Activated CD4-positive, alpha-beta memory T cell treated with anti-CD3 and anti-CD28 coated beads for 36 hours (primary cell): ENCODE data around the gene LMF1. TPM values are rescaled to one million over a fixed set of nuclear protein-coding genes. Genes with fewer than 3 reads are reported as not detected.
"Not testable (repeated sequence)": the region's sequence is repeated elsewhere in the genome, so short reads cannot be mapped to it uniquely, and the experiment has no call there.

Source experiments
- CTCF ChIA-PET: fragments of 350-600 bp; sonication (Branson Sonifier 250); formaldehyde crosslinking; loops from one replicate; lab custom pipeline; 2021; ENCODE audit warnings: antibody characterized with exemption, inconsistent platforms; lab: Charles Lee
- POLR2A ChIA-PET: fragments of 350-600 bp; sonication (Branson Sonifier 250); formaldehyde crosslinking; loops from one replicate; lab custom pipeline; 2021; ENCODE audit warnings: antibody characterized with exemption; lab: Charles Lee
- DNase-seq: peaks from one replicate; pipeline ENCODE4 v3.0.0-alpha.2; 2020
- H3K27ac Mint-ChIP-seq: one replicate; pipeline ENCODE4 v1.8.0; 2021; ENCODE audit warnings: mixed read lengths
- H3K27me3 Mint-ChIP-seq: one replicate; pipeline ENCODE4 v1.8.0; 2021; ENCODE audit warnings: mixed read lengths
- H3K36me3 Mint-ChIP-seq: one replicate; pipeline ENCODE4 v1.8.0; 2021; ENCODE audit warnings: mixed read lengths
- H3K4me1 Mint-ChIP-seq: one replicate; pipeline ENCODE4 v1.8.0; 2021; ENCODE audit warnings: low read depth, mixed read lengths
- H3K4me3 Mint-ChIP-seq: one replicate; pipeline ENCODE4 v1.8.0; 2021; ENCODE audit warnings: mild to moderate bottlenecking, mixed read lengths
- H3K9me3 Mint-ChIP-seq: one replicate; pipeline ENCODE4 v1.8.0; 2021; ENCODE audit warnings: mixed read lengths
- intact Hi-C: fragments of 100-400 bp; cut with micrococcal nuclease; formaldehyde crosslinking; loops from one replicate; pipeline ENCODE4 v1.15.1; 2023
- total RNA-seq, 2 experiments: library from RNA; stranded (reverse); gene quantifications; one replicate each; pipeline ENCODE4 v1.2.3, GENCODE V29; 2021

LMF1 gene
- total RNA-seq, 2 experiments from 2014 or later = 14.4 to 15.4 TPM

- H3K4me3 Mint-ChIP-seq, H3K27ac Mint-ChIP-seq, DNase-seq, H3K27me3 Mint-ChIP-seq, H3K36me3 Mint-ChIP-seq, H3K9me3 Mint-ChIP-seq, POLR2A ChIA-PET, intact Hi-C loops, H3K4me1 Mint-ChIP-seq, CTCF ChIA-PET: not testable (repeated sequence)
Observed at GRCh38 chr16:882671-883070, 88.1 kb downstream of the LMF1 start.

GRCh38 chr16:882256-882655 lies 88.5 kb downstream of the LMF1 start:
- CTCF ChIA-PET = no interaction called here
- intact Hi-C loops = no loop called here
- no peak for DNase-seq
- H3K36me3 Mint-ChIP-seq = no peaks in the 10 kb centered on the region
- no peaks in the 10 kb centered on the region for H3K27me3 Mint-ChIP-seq
- H3K27ac Mint-ChIP-seq = no peak overlapping the region
- H3K4me1 Mint-ChIP-seq = peaks cover 2% of the 10 kb centered on the region
- no peak overlapping the region for H3K4me3 Mint-ChIP-seq
- H3K9me3 Mint-ChIP-seq = no peaks in the 10 kb centered on the region
- POLR2A ChIA-PET = no interaction called here

GRCh38 chr16:881219-882097 lies 89.3 kb downstream of the LMF1 start:
- Mint-ChIP-seq H3K4me3 (no peak overlapping the region), H3K36me3 (no peaks in the 10 kb centered on the region), H3K9me3 (no peaks in the 10 kb centered on the region), H3K4me1 (peaks cover 3% of the 10 kb centered on the region), H3K27me3 (no peaks in the 10 kb centered on the region), H3K27ac (no peak overlapping the region)
- ChIA-PET POLR2A (no interaction called here), CTCF (no interaction called here)
- DNase-seq = no peak
- intact Hi-C loops = no loop called here

DNA sequence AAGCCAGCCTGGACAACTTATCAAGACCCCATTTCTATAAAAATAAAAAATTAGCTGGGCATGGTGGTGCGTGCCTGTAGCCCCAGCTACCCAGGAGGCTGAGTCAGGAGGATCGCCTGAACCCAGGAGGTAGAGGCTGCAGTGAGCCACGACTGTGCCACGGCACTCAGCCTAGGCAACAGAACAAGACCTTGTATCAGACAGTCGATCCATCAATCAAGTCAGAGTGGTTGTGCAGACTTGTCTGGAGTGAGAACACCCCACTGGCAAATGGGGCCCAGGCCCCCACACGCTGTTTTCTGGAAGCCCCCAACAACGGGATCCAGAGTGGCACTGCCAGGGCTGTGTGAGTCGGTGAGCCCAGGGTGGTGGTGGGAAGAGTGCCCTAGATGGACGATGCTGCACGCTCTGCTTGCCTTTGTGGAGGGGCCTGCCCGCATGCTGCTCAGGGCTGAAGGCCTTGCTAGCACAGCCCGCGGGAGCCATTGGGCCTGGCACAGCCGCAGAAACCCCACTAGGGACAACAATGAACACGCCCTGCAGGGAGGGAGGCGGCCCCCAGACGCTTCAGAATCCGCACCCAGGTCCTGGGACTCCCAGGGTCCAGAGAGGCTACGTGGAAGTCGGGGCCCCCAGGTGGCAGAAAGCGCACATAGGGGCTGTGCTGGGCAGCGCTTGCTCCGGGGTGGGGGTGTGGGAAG lies 90.2 kb downstream of the LMF1 start:
- no peak overlapping the region for H3K27ac Mint-ChIP-seq
- no peaks in the 10 kb centered on the region for H3K27me3 Mint-ChIP-seq
- peaks cover 3% of the 10 kb centered on the region for H3K4me1 Mint-ChIP-seq

DNA sequence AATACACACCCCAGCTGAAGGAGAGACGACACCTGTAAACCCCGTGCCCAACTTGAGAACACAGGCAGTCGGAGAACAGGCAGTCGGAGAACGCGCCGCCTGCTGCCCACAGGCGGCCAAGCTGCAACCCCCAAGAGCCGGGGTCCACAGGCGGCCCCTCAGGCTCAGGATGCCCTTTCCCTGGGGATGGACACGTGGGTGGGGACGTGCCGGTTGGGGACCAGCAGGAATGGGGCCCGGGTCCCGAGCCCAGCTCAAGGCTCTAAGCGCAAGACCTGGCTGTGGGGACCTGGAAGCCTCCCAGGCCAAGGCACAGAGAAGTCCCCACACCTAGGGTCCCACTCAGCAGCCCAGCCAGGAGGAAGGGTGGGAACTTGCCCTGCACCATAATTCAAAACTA lies 90.8 kb downstream of the LMF1 start:
- intact Hi-C loops = no loop called here
- H3K27ac Mint-ChIP-seq = no peak overlapping the region
- H3K9me3 Mint-ChIP-seq = no peaks in the 10 kb centered on the region
- peaks cover 3% of the 10 kb centered on the region for H3K4me1 Mint-ChIP-seq
- no peaks in the 10 kb centered on the region for H3K27me3 Mint-ChIP-seq
- no peaks in the 10 kb centered on the region for H3K36me3 Mint-ChIP-seq
- no peak overlapping the region for H3K4me3 Mint-ChIP-seq
- POLR2A ChIA-PET = no interaction called here
- CTCF ChIA-PET = no interaction called here
- no peak for DNase-seq

More for the DNA sequence above, 90.2 kb downstream of the LMF1 start:
- ChIA-PET CTCF (no interaction called here), POLR2A (no interaction called here)
- no peak for DNase-seq
- H3K9me3 Mint-ChIP-seq = no peaks in the 10 kb centered on the region
- H3K36me3 Mint-ChIP-seq = no peaks in the 10 kb centered on the region
- no peak overlapping the region for H3K4me3 Mint-ChIP-seq
- intact Hi-C loops = no loop called here

GRCh38 chr16:879461-879861 lies 91.3 kb downstream of the LMF1 start:
- DNase-seq = no peak
- CTCF ChIA-PET = no interaction called here

DNA sequence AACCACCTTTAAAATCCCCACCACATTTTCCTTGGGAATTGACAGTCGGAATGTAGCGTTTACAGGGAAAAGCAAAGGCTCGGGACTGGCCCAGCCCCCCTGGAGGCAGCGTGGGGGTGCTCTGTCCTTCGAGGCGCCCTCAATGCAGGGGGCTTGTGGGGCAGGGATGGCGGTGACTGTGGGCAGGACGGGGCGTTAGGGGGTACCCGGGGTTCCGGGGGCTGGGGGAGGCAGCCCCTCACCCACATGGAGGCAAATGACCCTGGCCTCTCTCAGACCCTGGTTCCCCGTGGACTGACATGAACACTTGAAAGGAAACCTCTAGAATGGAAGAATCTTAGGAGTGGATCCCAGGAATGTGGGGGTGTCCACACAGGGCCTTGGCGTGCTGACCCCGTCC lies 91.9 kb downstream of the LMF1 start:
- H3K27me3 Mint-ChIP-seq = no peaks in the 10 kb centered on the region
- DNase-seq = no peak
- H3K27ac Mint-ChIP-seq = no peak overlapping the region
- H3K36me3 Mint-ChIP-seq = no peaks in the 10 kb centered on the region
- H3K9me3 Mint-ChIP-seq = no peaks in the 10 kb centered on the region
- H3K4me1 Mint-ChIP-seq = peaks cover 3% of the 10 kb centered on the region
- H3K4me3 Mint-ChIP-seq = no peak overlapping the region
- intact Hi-C loops = no loop called here
- ChIA-PET CTCF (interaction anchor here (0.6 kb wide), 1 partner anchor 130 kb away, joined by 3 read pairs; no protein-coding TSS in a partner anchor), POLR2A (no interaction called here)

More at GRCh38 chr16:879461-879861, 91.3 kb downstream of the LMF1 start:
- Mint-ChIP-seq H3K36me3 (no peaks in the 10 kb centered on the region), H3K27ac (no peak overlapping the region), H3K27me3 (no peaks in the 10 kb centered on the region), H3K9me3 (no peaks in the 10 kb centered on the region), H3K4me3 (no peak overlapping the region), H3K4me1 (peaks cover 3% of the 10 kb centered on the region)
- intact Hi-C loops = no loop called here
- POLR2A ChIA-PET = no interaction called here

- no peaks in the 10 kb centered on the region for H3K36me3 Mint-ChIP-seq
- no peaks in the 10 kb centered on the region for H3K27me3 Mint-ChIP-seq
- ChIA-PET CTCF (interaction anchor here (0.6 kb wide), 1 partner anchor 130 kb away, joined by 3 read pairs; no protein-coding TSS in a partner anchor), POLR2A (no interaction called here)
- DNase-seq = peak; percentile 45
- no peaks in the 10 kb centered on the region for H3K9me3 Mint-ChIP-seq
- no peak overlapping the region for H3K4me3 Mint-ChIP-seq
- intact Hi-C loops = no loop called here
- no peak overlapping the region for H3K27ac Mint-ChIP-seq
- H3K4me1 Mint-ChIP-seq = peaks cover 3% of the 10 kb centered on the region
Observed at GRCh38 chr16:878072-878784, 92.6 kb downstream of the LMF1 start.

- CTCF ChIA-PET = no interaction called here
- POLR2A ChIA-PET = no interaction called here
- Mint-ChIP-seq H3K4me3 (no peak overlapping the region), H3K4me1 (peaks cover 3% of the 10 kb centered on the region), H3K27me3 (no peaks in the 10 kb centered on the region), H3K9me3 (no peaks in the 10 kb centered on the region), H3K36me3 (no peaks in the 10 kb centered on the region), H3K27ac (no peak overlapping the region)
- intact Hi-C loops = no loop called here
- DNase-seq = no peak
Observed at GRCh38 chr16:877242-878071, 93.3 kb downstream of the LMF1 start.

GRCh38 chr16:876523-877241 lies 94.1 kb downstream of the LMF1 start:
- H3K4me3 Mint-ChIP-seq = no peak overlapping the region
- no peaks in the 10 kb centered on the region for H3K36me3 Mint-ChIP-seq
- H3K4me1 Mint-ChIP-seq = peaks cover 3% of the 10 kb centered on the region
- no peak overlapping the region for H3K27ac Mint-ChIP-seq
- no peak for DNase-seq
- intact Hi-C loops = no loop called here
- no peaks in the 10 kb centered on the region for H3K27me3 Mint-ChIP-seq
- ChIA-PET POLR2A (interaction anchor here (0.6 kb wide), 1 partner anchor 12 kb away, joined by 3 read pairs; no protein-coding TSS in a partner anchor), CTCF (no interaction called here)
- no peaks in the 10 kb centered on the region for H3K9me3 Mint-ChIP-seq

- Mint-ChIP-seq H3K36me3 (no peaks in the 10 kb centered on the region), H3K4me3 (no peak overlapping the region), H3K27ac (no peak overlapping the region), H3K9me3 (no peaks in the 10 kb centered on the region), H3K4me1 (peaks cover 3% of the 10 kb centered on the region), H3K27me3 (no peaks in the 10 kb centered on the region)
- ChIA-PET POLR2A (no interaction called here), CTCF (no interaction called here)
- intact Hi-C loops = no loop called here
- DNase-seq = no peak
Observed at GRCh38 chr16:876041-876335, 94.8 kb downstream of the LMF1 start.
